ENCODE data around the gene SLC29A1.
A peak's percentile ranks its signal among the peaks of the same experiment; 100 is the strongest.

The SLC29A1 gene

GRCh38 chr6:44245912-44246662, 22.7 kb downstream of the SLC29A1 start:
- no peak for DNase-seq (ENCODE audit: low read depth)
- TF ChIP-seq, protein P1, sequence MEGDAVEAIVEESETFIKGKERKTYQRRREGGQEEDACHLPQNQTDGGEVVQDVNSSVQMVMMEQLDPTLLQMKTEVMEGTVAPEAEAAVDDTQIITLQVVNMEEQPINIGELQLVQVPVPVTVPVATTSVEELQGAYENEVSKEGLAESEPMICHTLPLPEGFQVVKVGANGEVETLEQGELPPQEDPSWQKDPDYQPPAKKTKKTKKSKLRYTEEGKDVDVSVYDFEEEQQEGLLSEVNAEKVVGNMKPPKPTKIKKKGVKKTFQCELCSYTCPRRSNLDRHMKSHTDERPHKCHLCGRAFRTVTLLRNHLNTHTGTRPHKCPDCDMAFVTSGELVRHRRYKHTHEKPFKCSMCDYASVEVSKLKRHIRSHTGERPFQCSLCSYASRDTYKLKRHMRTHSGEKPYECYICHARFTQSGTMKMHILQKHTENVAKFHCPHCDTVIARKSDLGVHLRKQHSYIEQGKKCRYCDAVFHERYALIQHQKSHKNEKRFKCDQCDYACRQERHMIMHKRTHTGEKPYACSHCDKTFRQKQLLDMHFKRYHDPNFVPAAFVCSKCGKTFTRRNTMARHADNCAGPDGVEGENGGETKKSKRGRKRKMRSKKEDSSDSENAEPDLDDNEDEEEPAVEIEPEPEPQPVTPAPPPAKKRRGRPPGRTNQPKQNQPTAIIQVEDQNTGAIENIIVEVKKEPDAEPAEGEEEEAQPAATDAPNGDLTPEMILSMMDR (IDR thresholded peaks at IDR 0.05; ENCODE audit: control insufficient read depth, insufficient read depth, low read depth, low read length, missing control alignments): peak; percentile 6

DNA sequence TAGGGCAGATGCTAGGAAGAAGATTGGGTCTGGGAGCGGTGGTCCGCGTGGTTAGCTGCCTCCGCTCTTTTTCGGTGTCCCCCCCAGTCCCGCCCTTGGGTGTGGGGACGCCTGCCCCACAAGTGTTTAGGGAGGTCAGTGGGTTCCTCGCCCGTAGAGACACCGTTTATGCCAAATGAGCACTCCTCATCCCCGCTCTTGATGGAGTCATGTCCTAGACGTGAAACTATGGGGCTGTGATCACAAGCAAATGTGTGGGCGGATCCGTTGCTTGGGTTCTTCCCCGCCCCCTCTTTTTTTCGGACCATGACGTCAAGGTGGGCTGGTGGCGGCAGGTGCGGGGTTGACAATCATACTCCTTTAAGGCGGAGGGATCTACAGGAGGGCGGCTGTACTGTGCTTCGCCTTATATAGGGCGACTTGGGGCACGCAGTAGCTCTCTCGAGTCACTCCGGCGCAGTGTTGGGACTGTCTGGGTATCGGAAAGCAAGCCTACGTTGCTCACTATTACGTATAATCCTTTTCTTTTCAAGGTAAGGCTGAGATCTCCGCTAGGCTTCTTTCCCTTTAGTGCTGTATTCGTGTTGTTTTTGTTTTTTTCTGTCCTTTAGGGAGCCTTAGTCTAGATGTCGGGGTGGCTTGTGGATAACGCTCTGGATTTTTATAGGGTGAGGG, 23.4 kb downstream of the SLC29A1 start, which contains the start of gene HSP90AB1:
Gene HSP90AB1 (plus strand): TSS at position 439 of the 675 bp plus-strand sequence. CDS start 1,529 bp downstream, outside the sequence.
- H3K4me3 ChIP-seq (ENCODE audit: control insufficient read depth, low read depth, low read length): peak within 1 kb of the TSS; percentile 69
- TF ChIP-seq, protein P1 (IDR thresholded peaks at IDR 0.05; ENCODE audit: control insufficient read depth, insufficient read depth, low read depth, low read length, missing control alignments): no peak
- DNase-seq (ENCODE audit: low read depth): peak; percentile 98

More at GRCh38 chr6:44245912-44246662, 22.7 kb downstream of the SLC29A1 start:
- H3K4me3 ChIP-seq (ENCODE audit: control insufficient read depth, low read depth, low read length): peak overlapping the region; percentile 69

- peak overlapping the region; percentile 69 for H3K4me3 ChIP-seq (ENCODE audit: control insufficient read depth, low read depth, low read length)
- no peak for DNase-seq (ENCODE audit: low read depth)
- TF ChIP-seq, protein P1 (IDR thresholded peaks at IDR 0.05; ENCODE audit: control insufficient read depth, insufficient read depth, low read depth, low read length, missing control alignments): no peak
Observed at GRCh38 chr6:44247338-44248302, 24.2 kb downstream of the SLC29A1 start.

- TF ChIP-seq, protein P1 (IDR thresholded peaks at IDR 0.05; ENCODE audit: control insufficient read depth, insufficient read depth, low read depth, low read length, missing control alignments): no peak
- no peak for DNase-seq (ENCODE audit: low read depth)
- peak overlapping the region; percentile 69 for H3K4me3 ChIP-seq (ENCODE audit: control insufficient read depth, low read depth, low read length)
Observed at GRCh38 chr6:44248579-44248978, 25.2 kb downstream of the SLC29A1 start.

DNA sequence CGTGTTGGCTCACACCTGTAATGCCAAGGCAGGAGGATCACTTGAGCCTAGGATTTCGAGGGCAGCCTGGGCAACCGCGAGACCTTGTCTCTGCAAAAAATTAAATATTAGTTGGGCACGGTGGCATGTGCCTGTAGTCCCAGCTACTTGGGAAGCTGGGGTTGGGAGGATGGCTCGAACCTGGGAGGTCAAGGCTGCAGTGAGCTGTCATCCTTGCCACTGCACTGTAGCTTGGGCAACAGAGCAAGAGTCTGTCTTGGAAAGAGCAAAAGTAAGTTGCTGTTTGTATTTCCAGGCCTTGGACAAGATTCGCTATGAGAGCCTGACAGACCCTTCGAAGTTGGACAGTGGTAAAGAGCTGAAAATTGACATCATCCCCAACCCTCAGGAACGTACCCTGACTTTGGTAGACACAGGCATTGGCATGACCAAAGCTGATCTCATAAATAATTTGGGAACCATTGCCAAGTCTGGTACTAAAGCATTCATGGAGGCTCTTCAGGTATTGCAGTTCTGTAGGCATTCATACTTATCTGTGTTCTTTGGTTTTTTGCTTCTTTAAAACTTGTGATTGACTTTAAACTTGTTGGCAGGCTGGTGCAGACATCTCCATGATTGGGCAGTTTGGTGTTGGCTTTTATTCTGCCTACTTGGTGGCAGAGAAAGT, 25.8 kb downstream of the SLC29A1 start:
- TF ChIP-seq, protein P1 (IDR thresholded peaks at IDR 0.05; ENCODE audit: control insufficient read depth, insufficient read depth, low read depth, low read length, missing control alignments): no peak
- no peak for DNase-seq (ENCODE audit: low read depth)
- peak overlapping the region; percentile 69 for H3K4me3 ChIP-seq (ENCODE audit: control insufficient read depth, low read depth, low read length)
